Measurements from ENCODE around the gene SLAMF7. TPM values are rescaled to one million over a fixed set of nuclear protein-coding genes. Genes with fewer than 3 reads are reported as not detected.

Gene SLAMF7
- total RNA-seq, 1 experiment from 2014 or later: 2.6 TPM

GRCh38 chr1:160763993-160764392 is 24.9 kb downstream of the SLAMF7 start:
- no peak for DNase-seq
- peaks cover 8% of the 10 kb centered on the region for H3K4me1 Mint-ChIP-seq (ENCODE audit: low read depth, unreplicated experiment)
- TF ChIP-seq CTCF (IDR thresholded peaks at IDR 0.05; ENCODE audit: unreplicated experiment): no peak
- no peak overlapping the region for H3K4me3 Mint-ChIP-seq (ENCODE audit: low read depth, unreplicated experiment)
- BruUV-seq (replicated peaks): no TSS peak
- no peak overlapping the region for H3K27ac Mint-ChIP-seq (ENCODE audit: unreplicated experiment)
- peaks cover 28% of the 10 kb centered on the region for H3K27me3 Mint-ChIP-seq (ENCODE audit: unreplicated experiment)
- CTCF ChIA-PET: no interaction called here
- intact Hi-C loops (cut with micrococcal nuclease; ENCODE audit: unreplicated experiment): no loop called here
- H3K9me3 Mint-ChIP-seq (ENCODE audit: low read depth, unreplicated experiment): peaks cover 7% of the 10 kb centered on the region
- H3K36me3 Mint-ChIP-seq (ENCODE audit: insufficient read depth, unreplicated experiment): no peaks in the 10 kb centered on the region

GRCh38 chr1:160767395-160768294 is 28.6 kb downstream of the SLAMF7 start:
- DNase-seq: no peak
- no peak for TF ChIP-seq CTCF (IDR thresholded peaks at IDR 0.05; ENCODE audit: unreplicated experiment)
- no peak overlapping the region for H3K27ac Mint-ChIP-seq (ENCODE audit: unreplicated experiment)
- H3K9me3 Mint-ChIP-seq (ENCODE audit: low read depth, unreplicated experiment): peaks cover 2% of the 10 kb centered on the region
- CTCF ChIA-PET: interaction anchor here (0.7 to 2.2 kb wide), 7 partner anchors 13 to 186 kb away, joined by 3 to 11 read pairs (median 3); no protein-coding TSS in a partner anchor
- no peaks in the 10 kb centered on the region for H3K36me3 Mint-ChIP-seq (ENCODE audit: insufficient read depth, unreplicated experiment)
- H3K4me3 Mint-ChIP-seq (ENCODE audit: low read depth, unreplicated experiment): no peak overlapping the region
- no TSS peak for BruUV-seq (replicated peaks)
- intact Hi-C loops (cut with micrococcal nuclease; ENCODE audit: unreplicated experiment): loop anchor here (1.0 kb wide), 1 partner anchor 40 kb away; no protein-coding TSS in a partner anchor
- peaks cover 29% of the 10 kb centered on the region for H3K27me3 Mint-ChIP-seq (ENCODE audit: unreplicated experiment)
- peaks cover 8% of the 10 kb centered on the region for H3K4me1 Mint-ChIP-seq (ENCODE audit: low read depth, unreplicated experiment)

- H3K27ac Mint-ChIP-seq (ENCODE audit: unreplicated experiment): no peak overlapping the region
- CTCF ChIA-PET: interaction anchor here (0.7 to 2.2 kb wide), 7 partner anchors 13 to 186 kb away, joined by 3 to 11 read pairs (median 3); no protein-coding TSS in a partner anchor
- peak; percentile 68 for DNase-seq
- H3K36me3 Mint-ChIP-seq (ENCODE audit: insufficient read depth, unreplicated experiment): no peaks in the 10 kb centered on the region
- no peak overlapping the region for H3K4me3 Mint-ChIP-seq (ENCODE audit: low read depth, unreplicated experiment)
- BruUV-seq (replicated peaks): no TSS peak
- intact Hi-C loops (cut with micrococcal nuclease; ENCODE audit: unreplicated experiment): loop anchor here (1.0 kb wide), 1 partner anchor 41 kb away; no protein-coding TSS in a partner anchor
- peaks cover 2% of the 10 kb centered on the region for H3K9me3 Mint-ChIP-seq (ENCODE audit: low read depth, unreplicated experiment)
- H3K4me1 Mint-ChIP-seq (ENCODE audit: low read depth, unreplicated experiment): peaks cover 8% of the 10 kb centered on the region
- peaks cover 27% of the 10 kb centered on the region for H3K27me3 Mint-ChIP-seq (ENCODE audit: unreplicated experiment)
- TF ChIP-seq CTCF (IDR thresholded peaks at IDR 0.05; ENCODE audit: unreplicated experiment): peak; percentile 57
These were observed 29.2 kb downstream of the SLAMF7 start for GRCh38 chr1:160768295-160768657.

GRCh38 chr1:160772331-160772730 is 33.3 kb downstream of the SLAMF7 start:
- no peak for DNase-seq
- peaks cover 8% of the 10 kb centered on the region for H3K4me1 Mint-ChIP-seq (ENCODE audit: low read depth, unreplicated experiment)
- no TSS peak for BruUV-seq (replicated peaks)
- peaks cover 23% of the 10 kb centered on the region for H3K27me3 Mint-ChIP-seq (ENCODE audit: unreplicated experiment)
- TF ChIP-seq CTCF (IDR thresholded peaks at IDR 0.05; ENCODE audit: unreplicated experiment): no peak
- intact Hi-C loops (cut with micrococcal nuclease; ENCODE audit: unreplicated experiment): no loop called here
- no peak overlapping the region for H3K4me3 Mint-ChIP-seq (ENCODE audit: low read depth, unreplicated experiment)
- H3K36me3 Mint-ChIP-seq (ENCODE audit: insufficient read depth, unreplicated experiment): no peaks in the 10 kb centered on the region
- H3K27ac Mint-ChIP-seq (ENCODE audit: unreplicated experiment): no peak overlapping the region
- H3K9me3 Mint-ChIP-seq (ENCODE audit: low read depth, unreplicated experiment): no peaks in the 10 kb centered on the region
- CTCF ChIA-PET: no interaction called here
